Esophagus muscularis mucosa (tissue), 3 donors: ENCODE measurements around the gene WDR38.
"Not testable (repeated sequence)": the region's sequence is repeated elsewhere in the genome, so short reads cannot be mapped to it uniquely, and the experiment has no call there.

Experiments used
- POLR2A ChIP-seq: fragments of 450-650 bp; IDR thresholded peaks from one replicate; pipeline ENCODE4 v1.6.1; 2017; ENCODE audit warnings: antibody characterized with exemption, moderate library complexity, mild to moderate bottlenecking, low read depth
- TF ChIP-seq, protein P1 (sequence below), 3 experiments: fragments of 200-600 bp in 2 of 3; fragments of 450-650 bp in 1 of 3; sonication (generic) in 2 of 3; IDR thresholded peaks; one replicate each; pipeline ENCODE4 v1.5.1; 2017 to 2019; ENCODE audit warnings: antibody characterized with exemption in 3 of 3, mild to moderate bottlenecking in 2 of 3, moderate library complexity in 1 of 3

DNA sequence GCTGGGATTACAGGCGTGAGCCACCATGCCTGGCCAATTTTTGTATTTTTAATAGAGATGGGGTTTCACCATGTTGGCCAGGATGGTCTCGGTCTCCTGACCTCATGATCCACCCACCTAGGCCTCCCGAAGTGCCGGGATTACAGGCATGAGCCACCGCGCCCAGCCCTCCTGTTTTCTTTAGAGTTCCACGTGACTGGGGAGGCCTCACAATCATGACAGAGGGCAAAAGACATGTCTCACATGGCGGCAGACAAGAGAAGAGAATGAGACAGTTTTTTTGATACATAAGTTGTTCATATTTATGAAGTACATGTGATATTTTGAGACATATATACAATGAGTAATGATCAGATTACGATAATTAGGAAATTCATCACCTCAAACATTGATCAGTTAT, 6.8 kb upstream of the WDR38 start:
- not testable (repeated sequence) for TF ChIP-seq POLR2A
- TF ChIP-seq, protein P1, sequence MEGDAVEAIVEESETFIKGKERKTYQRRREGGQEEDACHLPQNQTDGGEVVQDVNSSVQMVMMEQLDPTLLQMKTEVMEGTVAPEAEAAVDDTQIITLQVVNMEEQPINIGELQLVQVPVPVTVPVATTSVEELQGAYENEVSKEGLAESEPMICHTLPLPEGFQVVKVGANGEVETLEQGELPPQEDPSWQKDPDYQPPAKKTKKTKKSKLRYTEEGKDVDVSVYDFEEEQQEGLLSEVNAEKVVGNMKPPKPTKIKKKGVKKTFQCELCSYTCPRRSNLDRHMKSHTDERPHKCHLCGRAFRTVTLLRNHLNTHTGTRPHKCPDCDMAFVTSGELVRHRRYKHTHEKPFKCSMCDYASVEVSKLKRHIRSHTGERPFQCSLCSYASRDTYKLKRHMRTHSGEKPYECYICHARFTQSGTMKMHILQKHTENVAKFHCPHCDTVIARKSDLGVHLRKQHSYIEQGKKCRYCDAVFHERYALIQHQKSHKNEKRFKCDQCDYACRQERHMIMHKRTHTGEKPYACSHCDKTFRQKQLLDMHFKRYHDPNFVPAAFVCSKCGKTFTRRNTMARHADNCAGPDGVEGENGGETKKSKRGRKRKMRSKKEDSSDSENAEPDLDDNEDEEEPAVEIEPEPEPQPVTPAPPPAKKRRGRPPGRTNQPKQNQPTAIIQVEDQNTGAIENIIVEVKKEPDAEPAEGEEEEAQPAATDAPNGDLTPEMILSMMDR (IDR thresholded peaks at IDR 0.05) = not testable (repeated sequence)
